Adrenal gland (tissue), 19 donors: Measurements from ENCODE around the gene DGKE. TPM values are rescaled to one million over a fixed set of nuclear protein-coding genes. Genes with fewer than 3 reads are reported as not detected.

Experiments used
- DNase-seq, 7 donors: peaks; one replicate each; pipeline ENCODE4 v3.0.0-alpha.2; 2019 to 2020
- H3K27ac ChIP-seq, 5 donors: fragments of 200-600 bp; sonication (generic) in 4 of 5; 1 replicate in 3 of 5; 2 replicates in 2 of 5; pipeline versions ENCODE4 v1.5.1 to v1.8.0; 2016 to 2020; ENCODE audit warnings: mild to moderate bottlenecking in 1 of 5
- H3K27me3 ChIP-seq: fragments of 200-600 bp; 2 replicates; pipeline ENCODE4 v1.8.0; 2021
- H3K36me3 ChIP-seq, 2 donors: fragments of 200-600 bp; replicated peaks in 1 of 2; 1 replicate in 1 of 2; 2 replicates in 1 of 2; pipeline versions ENCODE4 v1.5.1 to v1.8.0; 2018 to 2022
- H3K4me1 ChIP-seq, 2 donors: fragments of 200-600 bp; replicated peaks in 1 of 2; 1 replicate in 1 of 2; 2 replicates in 1 of 2; pipeline versions ENCODE4 v1.5.1 to v1.8.0; 2018 to 2021
- H3K4me3 ChIP-seq, 4 donors: fragments of 200-600 bp; sonication (generic) in 3 of 4; one replicate each; pipeline ENCODE4 v1.5.1; 2016 to 2018
- H3K9me3 ChIP-seq, 3 donors: fragments of 200-600 bp; sonication (generic) in 1 of 3; replicated peaks in 1 of 3; 1 replicate in 2 of 3; 2 replicates in 1 of 3; pipeline versions ENCODE4 v1.5.1 to v1.8.0; 2016 to 2021
- POLR2A ChIP-seq, 2 donors: fragments of 450-650 bp; IDR thresholded peaks; one replicate each; pipeline ENCODE4 v1.6.1; 2017; ENCODE audit warnings: antibody characterized with exemption in 2 of 2, mild to moderate bottlenecking in 2 of 2, moderate library complexity in 1 of 2
- WGBS, 4 donors: extraction: QIAGEN DNeasy Blood & Tissue Kit in 2 of 4; methylation state at CpG; one replicate each; pipeline versions ENCODE4 v1.1.5 to v1.1.7; 2013 to 2017; 5-methylcytosine and 5-hydroxymethylcytosine counted together
- intact Hi-C, 2 donors: fragments of 100-400 bp; cut with DNase I; formaldehyde crosslinking; loops; one replicate each; pipeline versions ENCODE4 v1.14.1 to v1.15.0; 2022 to 2023
- long read RNA-seq, 10 donors: library from polyadenylated mRNA in 3 of 10; unstranded in 2 of 10; stranded (forward) in 1 of 10; transcript quantifications; one replicate each; pipeline ENCODE4 v2.0.0 and lab custom pipeline, GENCODE V29; 2021 to 2026
- polyA plus RNA-seq, 3 donors: library from polyadenylated mRNA; stranded (reverse); fragments of 200-250 nt in 2 of 3; fragments of 350-450 nt in 1 of 3; fragmentation: Illumina TruSeq in 1 of 3; extraction: RNeasy Lipid Tissue Mini Kit (QIAGEN cat#74804) in 1 of 3; gene quantifications; one replicate each; pipeline ENCODE4 v1.2.3, GENCODE V29; 2013 to 2014
- total RNA-seq, 9 donors: library from RNA; depleted of rRNA in 4 of 9; stranded (reverse); fragments of >200 nt in 4 of 9; fragments of 120-200 nt in 1 of 9; fragmentation: NEBNext Ultra II Directional in 1 of 9; extraction: Animal tissue kit (Norgen Biotek cat#: 25700) in 1 of 9; gene quantifications; one replicate each; pipeline versions ENCODE4 v1.1.0 to v1.2.4, GENCODE V29; 2013 to 2023
- TF ChIP-seq, protein P1 (sequence below), 6 experiments: fragments of 450-650 bp in 4 of 6; fragments of 200-600 bp in 2 of 6; sonication (generic) in 1 of 6; IDR thresholded peaks; 1 replicate in 5 of 6; 2 replicates in 1 of 6; pipeline versions ENCODE4 v1.5.1 to v1.8.0; 2016 to 2021; ENCODE audit warnings: antibody characterized with exemption in 6 of 6, mild to moderate bottlenecking in 2 of 6, moderate library complexity in 1 of 6
- donor health status: healthy with polysubstance abuse.
- donor health status: Bipolar disorder and iron deficiency.
- donor health status: DM: yes; HTN: yes; CAD: no.
- donor health status: DM: no; HTN: no; CAD: no.
- donor health status: DM: no; HTN: no; CAD: no.
- donor health status: DM: yes; HTN: yes; CAD: no.

The DGKE gene
- 1 to 10 TPM in 8 of 9 donors, under 1 TPM in 1; 0.97 to 8.4 (median 4.1) TPM for total RNA-seq
- polyA plus RNA-seq, result 1 to 10 TPM; 1.7 to 5.1 (median 1.9) TPM
- long read RNA-seq, donor 1, partial matches to known transcripts, result 0 of 1 reads
- long read RNA-seq, donor 1, other reads (novel, unspliced or antisense), result 0 of 1 reads
- long read RNA-seq, donor 2, result 0 reads
- long read RNA-seq, donor 3, result 0 reads
- long read RNA-seq, donor 4, result 0 reads
- long read RNA-seq, donor 5, full-length matches to known transcripts, result 3 of 3 reads
- long read RNA-seq, donor 5, partial matches to known transcripts, result 0 of 3 reads
- long read RNA-seq, donor 5, other reads (novel, unspliced or antisense), result 0 of 3 reads
- long read RNA-seq, donor 6, partial matches to known transcripts, result 4 of 5 reads
- long read RNA-seq, donor 6, other reads (novel, unspliced or antisense), result 1 of 5 reads
- long read RNA-seq, donor 7, result 0 reads
- long read RNA-seq, donor 8, result 0 reads
- long read RNA-seq, donor 9, result 0 reads
- long read RNA-seq, donor 10, result 0 reads

DNA sequence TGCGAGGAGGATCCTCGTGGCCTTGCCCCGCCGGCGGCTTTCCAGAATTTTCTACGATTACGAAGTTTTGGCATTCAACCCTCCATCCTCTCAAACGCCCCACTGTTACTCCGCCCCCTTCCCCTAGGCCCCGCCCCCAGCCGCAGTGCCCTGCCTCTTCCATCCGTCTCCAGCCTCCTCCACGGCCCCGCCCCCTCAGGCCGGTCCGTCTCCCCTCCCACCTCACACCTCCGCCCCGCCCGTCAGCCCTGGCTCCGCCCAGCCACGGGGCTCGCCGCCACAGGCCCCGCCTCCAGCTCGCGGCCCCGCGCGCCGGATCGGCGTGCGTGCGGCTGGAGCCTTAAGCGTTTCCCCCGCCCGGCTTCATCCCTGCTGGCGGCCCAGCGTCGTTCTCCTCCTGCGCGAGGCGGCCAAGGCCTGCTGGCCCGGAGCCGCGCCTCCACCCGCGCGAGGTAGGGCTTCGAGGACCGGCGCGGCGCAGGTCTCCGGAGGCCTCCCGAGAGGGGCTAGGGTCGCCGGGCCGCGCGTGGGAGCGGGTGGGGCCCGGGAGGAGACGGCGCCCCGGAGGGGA lies at the start of gene DGKE, which contains the start of gene C17orf67:
Gene DGKE, plus strand, starts transcription at position 343 of the 571 bp plus-strand sequence. CDS start 645 bp downstream, outside the sequence.
Gene C17orf67, minus strand, starts transcription at position 112 of the 571 bp plus-strand sequence. CDS start 18,110 bp downstream, outside the sequence.
- H3K27me3 ChIP-seq, result no peaks in the 10 kb centered on the region
- intact Hi-C loops, result no loop called here
- peak; percentile 96 to 100 (median 98) for DNase-seq

GRCh38 chr17:56785405-56785804 lies 48.5 kb upstream of the DGKE start:
- intact Hi-C loops, result no loop called here
- H3K9me3 ChIP-seq, result no peaks in the 10 kb centered on the region
- H3K4me3 ChIP-seq, result no peak overlapping the region
- H3K27me3 ChIP-seq, result peaks cover 17% of the 10 kb centered on the region
- peaks cover 0 to under 1% of the 10 kb centered on the region in 2 donors for H3K4me1 ChIP-seq
- H3K27ac ChIP-seq, result no peak overlapping the region
- 73 to 87% (median 81%) methylated on average over 5 of the region's 5 CpGs for WGBS, 4 donors
- TF ChIP-seq POLR2A (IDR thresholded peaks at IDR 0.05), result no peak
- TF ChIP-seq, protein P1, sequence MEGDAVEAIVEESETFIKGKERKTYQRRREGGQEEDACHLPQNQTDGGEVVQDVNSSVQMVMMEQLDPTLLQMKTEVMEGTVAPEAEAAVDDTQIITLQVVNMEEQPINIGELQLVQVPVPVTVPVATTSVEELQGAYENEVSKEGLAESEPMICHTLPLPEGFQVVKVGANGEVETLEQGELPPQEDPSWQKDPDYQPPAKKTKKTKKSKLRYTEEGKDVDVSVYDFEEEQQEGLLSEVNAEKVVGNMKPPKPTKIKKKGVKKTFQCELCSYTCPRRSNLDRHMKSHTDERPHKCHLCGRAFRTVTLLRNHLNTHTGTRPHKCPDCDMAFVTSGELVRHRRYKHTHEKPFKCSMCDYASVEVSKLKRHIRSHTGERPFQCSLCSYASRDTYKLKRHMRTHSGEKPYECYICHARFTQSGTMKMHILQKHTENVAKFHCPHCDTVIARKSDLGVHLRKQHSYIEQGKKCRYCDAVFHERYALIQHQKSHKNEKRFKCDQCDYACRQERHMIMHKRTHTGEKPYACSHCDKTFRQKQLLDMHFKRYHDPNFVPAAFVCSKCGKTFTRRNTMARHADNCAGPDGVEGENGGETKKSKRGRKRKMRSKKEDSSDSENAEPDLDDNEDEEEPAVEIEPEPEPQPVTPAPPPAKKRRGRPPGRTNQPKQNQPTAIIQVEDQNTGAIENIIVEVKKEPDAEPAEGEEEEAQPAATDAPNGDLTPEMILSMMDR (IDR thresholded peaks at IDR 0.05), result no peak
- H3K36me3 ChIP-seq, result no peaks in the 10 kb centered on the region
- DNase-seq, result no peak

More for the DNA sequence above, at the start of gene DGKE, which contains the start of gene C17orf67:
- no peaks in the 10 kb centered on the region for H3K36me3 ChIP-seq
- H3K4me3 ChIP-seq, result peak within 1 kb of the TSS; percentile 10 to 88 (median 46)
- WGBS, 4 donors, result 0 to 1% (median 1%) methylated on average over 2 to 66 of the region's 66 CpGs
- no peaks in the 10 kb centered on the region for H3K9me3 ChIP-seq
- H3K27ac ChIP-seq, result peak within 1 kb of the TSS in 4 of 5 donors; percentile 57 to 95 (median 73)
- H3K4me1 ChIP-seq, result peaks cover 6 to 28% of the 10 kb centered on the region in 2 donors
- TF ChIP-seq, protein P1 (IDR thresholded peaks at IDR 0.05), result peak in 1 of 6 experiments; percentile 22
- peak; percentile 55 to 57 for TF ChIP-seq POLR2A (IDR thresholded peaks at IDR 0.05)

GRCh38 chr17:56785997-56786680 lies 47.8 kb upstream of the DGKE start:
- intact Hi-C loops, result no loop called here
- 83 to 88% (median 83%) methylated on average over 9 of the region's 9 CpGs for WGBS, 4 donors
- H3K9me3 ChIP-seq, result no peaks in the 10 kb centered on the region

DNA sequence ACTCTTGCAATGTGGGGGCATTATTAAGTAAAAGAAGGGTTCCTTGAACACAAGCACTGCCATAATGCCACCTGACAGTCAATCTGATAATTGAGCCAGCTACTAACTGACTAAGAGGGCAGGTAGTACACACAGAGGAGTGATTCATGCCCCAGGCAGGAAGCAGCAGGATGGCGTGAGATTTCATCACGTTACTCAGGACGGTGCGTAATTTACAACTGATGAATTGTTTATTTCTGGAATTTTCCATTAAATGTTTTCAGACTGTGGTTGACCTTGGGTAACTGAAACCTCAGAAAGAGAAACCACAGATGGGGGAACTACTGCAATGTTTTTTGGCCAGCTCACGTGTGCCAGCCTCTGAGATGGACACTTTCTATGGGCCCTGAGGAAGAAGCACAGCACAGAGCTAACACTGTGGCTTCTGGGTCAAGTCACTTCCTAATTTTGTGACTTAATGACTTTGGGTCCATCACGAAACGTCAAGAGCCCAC lies 46.9 kb upstream of the DGKE start:
- WGBS, 4 donors, result 22 to 36% (median 34%) methylated on average over 7 of the region's 7 CpGs
- H3K27ac ChIP-seq, result peak overlapping the region in 1 of 5 donors; percentile 63

More at GRCh38 chr17:56785997-56786680, 47.8 kb upstream of the DGKE start:
- Histone ChIP-seq H3K4me3 (no peak overlapping the region), H3K27ac (no peak overlapping the region), H3K27me3 (peaks cover 14% of the 10 kb centered on the region), H3K36me3 (no peaks in the 10 kb centered on the region), H3K4me1 (no peaks in the 10 kb centered on the region)
- TF ChIP-seq POLR2A (IDR thresholded peaks at IDR 0.05), result no peak
- no peak for DNase-seq

More for the DNA sequence above, 46.9 kb upstream of the DGKE start:
- intact Hi-C loops, result no loop called here
- Histone ChIP-seq H3K9me3 (no peaks in the 10 kb centered on the region), H3K4me3 (no peak overlapping the region), H3K27me3 (peaks cover 10% of the 10 kb centered on the region), H3K4me1 (no peaks in the 10 kb centered on the region), H3K36me3 (no peaks in the 10 kb centered on the region)
- peak in 6 of 7 donors; percentile 57 to 80 (median 74) for DNase-seq
- TF ChIP-seq, protein P1 (IDR thresholded peaks at IDR 0.05), result no peak
- no peak for TF ChIP-seq POLR2A (IDR thresholded peaks at IDR 0.05)
